ENCODE results near the gene SETBP1. TPM values are rescaled to one million over a fixed set of nuclear protein-coding genes. Genes with fewer than 3 reads are reported as not detected.

Gene SETBP1
- total RNA-seq, 4 donors from 2014 or later, result 15.6 to 27.3 (median 19.1) TPM

DNA sequence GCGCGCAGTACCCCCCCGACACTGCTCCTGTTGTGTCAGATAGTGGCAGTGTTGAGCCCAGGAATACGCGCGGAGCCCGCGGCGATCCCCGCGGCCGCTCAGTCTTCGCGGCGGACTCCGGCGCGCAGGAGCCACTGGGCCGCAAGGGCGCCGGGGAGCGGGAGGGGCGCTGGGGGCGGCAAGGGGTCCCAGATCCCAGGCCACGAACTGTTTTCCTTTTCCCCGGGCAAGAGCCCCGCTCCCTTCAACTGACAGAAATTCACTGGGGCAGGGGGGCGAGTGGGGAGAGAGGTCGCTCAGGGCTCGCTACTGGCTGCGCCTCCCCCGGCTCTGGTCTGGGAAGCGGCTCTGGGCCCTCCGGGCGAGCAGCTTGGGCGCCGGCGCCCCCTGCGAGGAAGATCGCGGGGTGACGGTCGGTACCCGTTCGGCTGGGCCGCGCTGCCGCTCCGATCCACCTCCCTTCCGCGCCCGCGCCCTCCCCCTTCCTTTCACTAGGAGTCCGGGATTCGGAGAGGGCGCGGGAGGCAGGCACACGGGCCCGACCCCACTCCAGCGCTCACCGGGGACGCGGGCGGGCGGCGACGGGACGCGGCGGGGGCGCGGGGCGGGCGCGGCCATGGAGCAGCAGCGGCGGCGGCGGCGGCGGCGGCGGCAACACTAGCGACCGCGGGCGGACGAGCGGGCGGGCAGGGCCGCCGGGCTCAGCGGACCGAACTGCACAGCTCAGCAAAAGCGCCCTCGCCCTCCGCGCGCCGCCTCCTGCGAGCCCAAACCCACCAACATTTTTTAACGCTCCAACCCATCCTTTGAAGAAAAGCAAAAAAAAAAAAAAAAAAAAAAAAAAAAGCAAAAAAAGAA is 1.4 kb upstream of the SETBP1 start:
- TF ChIP-seq, protein P1, sequence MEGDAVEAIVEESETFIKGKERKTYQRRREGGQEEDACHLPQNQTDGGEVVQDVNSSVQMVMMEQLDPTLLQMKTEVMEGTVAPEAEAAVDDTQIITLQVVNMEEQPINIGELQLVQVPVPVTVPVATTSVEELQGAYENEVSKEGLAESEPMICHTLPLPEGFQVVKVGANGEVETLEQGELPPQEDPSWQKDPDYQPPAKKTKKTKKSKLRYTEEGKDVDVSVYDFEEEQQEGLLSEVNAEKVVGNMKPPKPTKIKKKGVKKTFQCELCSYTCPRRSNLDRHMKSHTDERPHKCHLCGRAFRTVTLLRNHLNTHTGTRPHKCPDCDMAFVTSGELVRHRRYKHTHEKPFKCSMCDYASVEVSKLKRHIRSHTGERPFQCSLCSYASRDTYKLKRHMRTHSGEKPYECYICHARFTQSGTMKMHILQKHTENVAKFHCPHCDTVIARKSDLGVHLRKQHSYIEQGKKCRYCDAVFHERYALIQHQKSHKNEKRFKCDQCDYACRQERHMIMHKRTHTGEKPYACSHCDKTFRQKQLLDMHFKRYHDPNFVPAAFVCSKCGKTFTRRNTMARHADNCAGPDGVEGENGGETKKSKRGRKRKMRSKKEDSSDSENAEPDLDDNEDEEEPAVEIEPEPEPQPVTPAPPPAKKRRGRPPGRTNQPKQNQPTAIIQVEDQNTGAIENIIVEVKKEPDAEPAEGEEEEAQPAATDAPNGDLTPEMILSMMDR (IDR thresholded peaks at IDR 0.05; ENCODE audit: low read depth), result no peak

DNA sequence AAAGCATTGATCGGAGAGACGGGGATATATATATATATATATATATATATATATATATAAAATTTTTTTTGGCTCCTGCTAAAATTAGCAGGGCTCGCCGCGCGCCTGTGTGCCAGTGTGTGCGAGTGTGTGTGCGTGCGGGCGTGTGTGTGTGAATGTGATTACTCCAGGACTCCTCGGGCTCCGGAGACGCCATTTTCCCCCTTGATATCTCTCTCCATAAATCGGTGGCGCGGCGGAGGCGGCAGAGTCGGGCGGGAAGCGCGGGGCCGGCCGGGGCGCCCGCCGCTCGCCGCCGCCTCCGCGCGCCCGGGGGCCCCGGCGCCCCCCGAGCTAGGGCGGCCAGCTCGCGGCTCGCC is 795 bp upstream of the SETBP1 start:
- TF ChIP-seq, protein P1 (IDR thresholded peaks at IDR 0.05; ENCODE audit: low read depth), result no peak

DNA sequence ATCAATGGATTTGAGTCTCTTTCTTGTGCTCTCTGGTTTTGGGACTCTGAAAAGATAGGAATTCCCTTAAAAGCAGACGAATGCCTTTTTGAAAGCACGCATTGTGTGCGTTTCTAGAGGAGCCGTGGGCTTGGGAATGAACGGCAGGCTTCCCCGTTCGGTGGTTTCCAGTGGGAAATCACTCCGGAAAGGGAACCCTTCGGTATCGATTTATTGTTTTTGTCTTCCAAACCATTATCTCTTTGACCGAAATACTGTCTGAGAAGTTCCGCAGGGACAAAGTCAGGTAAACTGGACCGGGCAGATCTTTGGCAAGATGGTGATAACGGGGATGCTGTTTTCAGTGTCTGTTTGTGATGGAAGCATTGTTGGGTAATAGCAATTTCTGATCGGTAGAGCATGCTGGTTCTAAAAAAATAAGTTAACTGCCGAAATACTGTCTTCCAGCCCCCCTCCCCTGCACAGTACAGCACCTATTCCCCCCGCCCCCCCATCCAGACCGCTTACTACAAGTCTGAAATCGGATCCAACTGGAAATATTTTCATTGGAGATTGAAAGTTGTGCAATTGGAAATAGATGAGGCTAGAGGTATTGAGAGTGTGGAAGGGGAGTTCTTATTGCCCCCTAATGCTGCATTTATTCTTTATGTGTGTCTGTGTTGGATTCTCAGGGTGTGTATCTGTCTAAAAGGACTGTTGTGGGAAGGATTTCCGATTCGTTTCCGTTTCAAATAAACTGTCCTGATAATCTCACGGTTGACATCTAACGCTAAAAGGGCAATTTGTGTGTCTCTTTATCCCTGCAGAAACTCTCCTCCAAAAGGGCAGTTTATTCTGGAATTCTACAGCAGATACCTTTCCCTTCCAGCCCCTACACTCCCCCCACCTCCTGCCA is 635 bp downstream of the SETBP1 start:
- TF ChIP-seq, protein P1 (IDR thresholded peaks at IDR 0.05; ENCODE audit: low read depth), result no peak

DNA sequence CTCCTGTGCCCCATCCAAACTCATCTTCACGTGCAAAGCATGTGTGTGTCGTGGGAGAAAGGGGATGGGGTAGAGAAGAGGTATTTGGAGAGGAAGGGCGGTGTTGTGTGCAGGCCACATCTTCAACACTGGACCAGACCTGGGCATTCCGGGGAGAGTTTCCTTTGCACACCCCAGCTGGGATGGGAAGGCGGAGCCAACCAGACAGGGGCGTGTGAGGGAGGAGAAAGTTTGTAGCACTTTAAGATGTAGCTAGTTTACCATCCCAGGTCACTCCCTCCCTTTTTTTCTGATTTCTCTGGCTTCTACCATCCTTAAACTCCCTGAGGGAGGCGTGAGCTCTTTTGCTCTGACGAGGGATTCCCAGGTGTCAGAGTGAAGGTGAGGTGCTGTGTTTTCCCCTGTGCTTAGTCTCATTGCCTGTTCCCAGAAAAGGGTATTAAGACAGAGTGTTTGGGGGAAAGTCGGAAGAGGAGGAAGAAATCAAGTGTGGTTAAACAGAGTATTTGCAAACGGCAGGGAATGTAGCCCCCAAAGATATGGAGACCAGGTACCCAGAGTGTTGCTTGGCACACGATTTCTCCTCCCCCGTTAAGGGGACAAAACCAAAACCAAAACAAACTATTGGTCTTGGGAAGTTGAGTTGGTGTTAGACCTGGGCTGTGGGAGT is 1.6 kb downstream of the SETBP1 start:
- TF ChIP-seq, protein P1 (IDR thresholded peaks at IDR 0.05; ENCODE audit: low read depth), result no peak

DNA sequence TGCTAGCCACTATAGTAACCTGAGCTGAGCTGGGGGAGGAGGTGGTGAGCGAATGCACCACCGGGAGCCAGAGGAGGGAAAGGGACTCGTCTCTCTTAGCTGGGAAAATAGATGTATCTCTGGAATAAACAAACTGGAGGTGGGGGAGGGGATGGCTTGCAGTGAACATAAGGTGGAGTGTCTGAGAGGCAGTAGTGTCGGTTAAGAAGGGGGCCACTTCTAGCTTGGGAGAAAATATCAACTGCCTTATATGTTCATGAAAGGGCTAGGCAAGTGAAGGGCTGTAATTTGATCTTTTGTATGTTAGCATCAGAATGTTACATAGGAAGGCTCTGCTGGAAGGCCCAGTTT is 2.2 kb downstream of the SETBP1 start:
- TF ChIP-seq, protein P1 (IDR thresholded peaks at IDR 0.05; ENCODE audit: low read depth), result no peak

DNA sequence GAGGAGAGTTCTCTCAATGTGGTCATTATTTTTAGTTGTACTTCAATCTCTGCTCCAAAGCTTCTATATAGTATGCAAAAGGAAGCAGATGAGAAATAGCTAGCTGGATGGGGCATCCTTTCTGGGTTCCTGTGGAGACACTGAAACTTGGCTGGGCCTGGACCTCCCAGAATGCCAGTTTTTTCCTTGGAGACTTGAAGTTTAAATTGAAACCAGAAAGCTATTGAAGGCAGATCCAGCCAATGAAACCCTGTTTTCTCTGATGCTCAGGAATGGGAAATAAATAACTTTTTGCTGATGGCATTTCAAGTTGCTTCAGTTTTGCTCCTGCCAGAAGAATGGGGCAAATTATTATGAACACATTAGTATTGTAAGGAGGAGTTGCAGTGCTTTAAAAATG is 2.9 kb downstream of the SETBP1 start:
- TF ChIP-seq, protein P1 (IDR thresholded peaks at IDR 0.05; ENCODE audit: low read depth), result no peak

DNA sequence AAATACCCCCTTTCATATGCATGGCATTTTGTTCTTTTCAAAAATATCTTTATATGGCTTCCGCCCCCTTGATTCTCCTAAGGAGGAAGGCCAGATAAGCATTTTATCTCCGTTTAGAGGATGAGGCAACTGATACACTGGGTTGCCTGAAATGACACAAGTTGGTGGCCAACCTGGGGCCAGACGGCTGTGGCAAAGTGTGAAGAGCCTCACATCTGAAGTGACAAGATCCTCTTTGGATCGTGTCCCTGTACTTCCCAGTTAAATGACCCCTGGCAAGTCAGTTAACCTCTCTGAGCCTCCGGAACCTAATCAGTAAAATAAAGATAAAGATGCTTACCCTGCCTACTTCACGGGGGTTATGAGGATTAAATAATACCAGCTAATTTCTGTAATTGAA is 4.6 kb downstream of the SETBP1 start:
- TF ChIP-seq, protein P1 (IDR thresholded peaks at IDR 0.05; ENCODE audit: low read depth), result no peak
